Measurements from ENCODE around the gene TECPR2.

DNA sequence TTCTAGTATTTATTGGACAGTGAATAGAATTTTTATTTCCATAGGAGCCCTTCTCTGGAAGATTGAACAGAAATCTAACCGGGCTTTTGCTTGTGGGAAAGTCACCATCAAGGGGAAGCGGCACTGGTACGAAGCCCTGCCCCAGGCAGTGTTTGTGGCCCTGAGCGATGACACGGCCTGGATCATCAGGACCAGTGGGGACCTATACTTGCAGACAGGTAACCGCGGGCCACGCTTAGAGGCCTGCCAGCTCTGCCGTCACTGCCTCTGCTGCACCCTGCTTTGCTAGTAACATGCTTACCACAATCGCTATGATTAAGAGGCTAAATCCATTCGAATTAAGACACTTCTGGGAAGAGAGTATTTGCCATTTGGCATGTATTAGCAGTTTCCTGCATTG, 77.7 kb downstream of the TECPR2 start:
- TF ChIP-seq TAF1 (IDR thresholded peaks at IDR 0.05; ENCODE audit: borderline replicate concordance, insufficient read depth, low read length) (no peak), POLR2AphosphoS5 (IDR thresholded peaks at IDR 0.05; ENCODE audit: low read depth, low read length) (no peak)
